ENCODE data around the gene UACA.

GRCh38 chr15:70653426-70653825 is 109.9 kb downstream of the UACA start:
- TF ChIP-seq CTCF (IDR thresholded peaks at IDR 0.05; ENCODE audit: poor library complexity) (no peak), EZH2 (IDR thresholded peaks at IDR 0.05; ENCODE audit: borderline replicate concordance) (no peak)

Measured in hepatocyte (in vitro differentiated cells).